ENCODE results near the gene DDAH1.

The DDAH1 gene

DNA sequence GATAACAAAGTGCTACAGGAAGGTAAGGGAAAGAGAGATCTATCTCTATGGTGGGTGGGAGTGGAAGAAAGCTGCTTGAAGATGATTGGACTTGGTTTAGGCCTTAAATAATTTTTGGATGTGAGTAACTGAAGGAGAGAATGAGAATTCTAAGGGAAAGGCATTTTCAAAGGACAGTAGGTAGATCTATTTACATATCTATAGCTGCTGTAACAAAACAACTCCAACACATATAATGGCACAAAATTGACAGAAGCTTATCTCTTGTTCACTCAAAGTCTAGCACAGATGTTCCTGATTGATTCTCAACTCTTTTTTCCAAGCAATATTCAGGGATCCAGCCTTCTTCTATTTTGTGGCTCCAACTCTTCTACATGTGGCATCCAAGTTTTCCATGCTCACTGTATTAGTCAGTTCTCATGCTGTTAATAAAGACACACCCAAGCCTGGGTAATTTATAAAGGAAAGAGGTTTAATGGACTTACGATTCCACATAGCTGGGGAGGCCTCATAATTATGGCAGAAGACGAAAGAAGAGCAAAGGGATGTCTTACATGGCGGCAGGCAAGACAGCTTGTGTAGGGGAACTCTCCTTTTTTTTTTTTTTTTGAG is 3.1 kb upstream of the DDAH1 start:
- no peak for DNase-seq

DNA sequence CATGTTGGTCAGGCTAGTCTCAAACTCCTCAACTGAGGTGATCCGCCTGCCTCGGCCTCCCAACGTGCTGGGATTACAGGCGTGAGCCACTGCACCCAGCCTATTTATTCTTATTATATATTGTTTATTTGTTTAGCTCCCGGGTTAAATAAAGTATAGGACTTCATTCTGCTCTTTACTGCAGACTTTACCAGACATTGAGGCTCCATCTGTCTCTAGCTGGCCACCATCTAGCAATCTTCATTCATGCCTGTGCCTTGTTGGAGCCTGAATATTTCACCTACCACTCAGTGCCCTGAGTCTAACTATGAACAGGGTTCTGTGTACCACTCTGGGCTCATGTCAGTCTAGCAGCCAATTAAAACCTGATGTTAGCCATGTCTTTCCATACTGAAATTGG is 2.1 kb upstream of the DDAH1 start:
- no peak for DNase-seq

DNA sequence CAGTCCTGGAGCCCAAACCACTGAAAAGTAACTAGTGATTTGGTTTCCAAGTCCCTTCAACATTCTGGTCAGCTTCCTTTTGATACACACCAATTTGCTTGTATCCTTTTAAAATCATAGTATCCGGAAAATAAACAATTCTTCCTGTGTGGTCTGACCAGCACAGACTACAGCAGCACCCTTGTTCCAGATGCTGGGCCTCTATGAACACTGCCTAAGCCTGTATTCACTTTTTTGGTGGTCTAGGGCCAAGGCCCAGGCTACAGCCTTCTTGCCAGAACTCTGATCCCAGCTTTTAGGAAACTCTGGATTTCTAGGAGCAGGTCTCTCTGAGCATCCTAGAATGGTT is 801 bp upstream of the DDAH1 start:
- DNase-seq: no peak

DNA sequence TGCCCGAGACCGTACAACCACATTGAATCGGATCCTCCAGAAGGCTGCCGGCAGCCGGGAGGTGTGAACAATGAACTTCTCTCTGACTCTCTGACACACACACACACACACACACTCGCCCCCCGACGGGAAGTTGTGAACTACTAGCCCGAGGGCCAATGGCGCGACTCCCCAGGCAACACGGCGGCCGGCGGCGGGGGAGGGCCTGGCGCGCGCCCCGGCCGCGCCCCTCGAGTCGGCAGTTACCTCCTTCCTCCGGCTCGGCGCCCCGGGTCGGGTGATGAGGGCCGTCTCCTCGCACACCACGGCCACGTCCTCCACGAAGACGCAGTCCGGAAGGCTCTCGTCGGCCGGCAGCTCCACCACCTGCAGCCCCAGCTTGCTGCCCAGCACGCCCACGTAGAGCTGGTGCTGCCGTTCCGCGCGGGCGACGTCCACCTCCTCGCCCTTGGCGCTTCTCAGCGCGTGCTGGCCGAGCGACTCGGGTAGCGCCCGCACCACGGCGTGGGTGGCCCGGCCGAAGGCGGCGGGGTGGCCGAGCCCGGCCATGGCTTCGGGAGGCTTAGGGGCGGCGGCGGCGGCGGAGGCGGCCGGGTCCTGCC is 361 bp downstream of the DDAH1 start:
- DNase-seq: no peak

DNA sequence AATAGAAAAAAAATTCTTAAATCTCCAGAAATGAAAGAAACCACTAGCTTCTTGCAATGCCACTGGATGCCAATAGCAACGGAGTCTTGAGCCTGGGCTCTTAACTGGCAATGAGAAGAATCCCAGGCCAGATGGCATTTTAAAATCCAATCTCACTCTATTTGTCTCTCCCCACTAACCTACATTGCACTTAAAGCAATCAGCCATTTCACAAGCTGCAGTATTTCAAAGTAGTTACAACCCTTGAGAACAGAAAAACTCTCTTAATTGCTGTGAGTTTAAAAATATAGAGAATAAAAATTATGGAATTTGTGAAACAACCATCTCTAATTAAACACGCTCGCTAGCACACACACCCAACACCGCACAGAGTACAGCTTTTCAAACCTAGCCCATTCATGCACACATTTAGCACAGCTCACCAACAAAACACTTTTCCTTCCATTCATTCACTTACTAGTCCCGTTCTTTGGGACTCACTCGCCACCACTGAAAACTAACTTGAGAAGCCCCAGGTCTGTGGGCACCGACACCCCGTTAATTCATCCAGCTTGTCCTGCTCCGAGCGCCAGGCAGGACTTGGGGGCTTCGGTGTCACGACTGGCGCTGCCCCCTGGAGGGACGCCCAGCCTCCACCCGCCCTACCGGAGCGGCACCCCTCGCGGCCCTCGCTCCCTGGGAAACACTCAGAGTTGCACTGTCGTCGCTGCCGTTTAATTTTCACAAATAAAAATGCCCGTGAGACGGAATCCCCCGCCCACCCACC is 1.0 kb downstream of the DDAH1 start:
- DNase-seq: no peak

DNA sequence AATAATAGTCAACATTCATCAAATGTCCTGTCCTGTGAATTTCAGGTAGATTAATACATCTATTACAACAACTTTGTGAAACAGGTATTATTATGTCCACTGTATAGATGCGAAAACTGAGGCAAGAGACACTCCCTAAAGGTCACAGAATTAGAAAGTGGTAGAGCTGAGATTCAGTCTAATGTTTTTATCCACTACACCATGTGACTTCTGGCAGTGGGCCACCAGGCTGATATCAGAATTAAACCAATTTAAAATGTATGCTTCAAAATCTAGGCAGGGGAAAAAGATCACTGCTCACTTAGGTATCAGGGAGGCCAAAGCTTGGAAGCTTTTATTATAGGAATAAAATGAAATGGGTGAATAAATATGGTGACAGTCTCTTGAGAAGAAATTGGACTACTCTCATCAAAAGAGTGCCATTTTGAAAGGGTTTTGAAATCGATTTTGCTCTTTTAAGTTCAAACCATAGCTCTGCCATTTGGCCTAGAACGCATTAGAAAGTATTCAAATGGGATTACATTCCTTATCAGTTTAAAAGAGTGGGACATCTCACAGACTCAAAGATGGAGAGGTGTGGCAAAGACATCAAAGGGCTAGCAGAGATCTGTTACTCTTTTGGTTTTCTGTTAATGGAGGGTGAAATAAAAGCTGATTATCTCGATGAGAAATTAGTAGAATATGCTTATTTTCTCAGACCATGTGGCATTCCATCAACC is 1.9 kb downstream of the DDAH1 start:
- no peak for DNase-seq

DNA sequence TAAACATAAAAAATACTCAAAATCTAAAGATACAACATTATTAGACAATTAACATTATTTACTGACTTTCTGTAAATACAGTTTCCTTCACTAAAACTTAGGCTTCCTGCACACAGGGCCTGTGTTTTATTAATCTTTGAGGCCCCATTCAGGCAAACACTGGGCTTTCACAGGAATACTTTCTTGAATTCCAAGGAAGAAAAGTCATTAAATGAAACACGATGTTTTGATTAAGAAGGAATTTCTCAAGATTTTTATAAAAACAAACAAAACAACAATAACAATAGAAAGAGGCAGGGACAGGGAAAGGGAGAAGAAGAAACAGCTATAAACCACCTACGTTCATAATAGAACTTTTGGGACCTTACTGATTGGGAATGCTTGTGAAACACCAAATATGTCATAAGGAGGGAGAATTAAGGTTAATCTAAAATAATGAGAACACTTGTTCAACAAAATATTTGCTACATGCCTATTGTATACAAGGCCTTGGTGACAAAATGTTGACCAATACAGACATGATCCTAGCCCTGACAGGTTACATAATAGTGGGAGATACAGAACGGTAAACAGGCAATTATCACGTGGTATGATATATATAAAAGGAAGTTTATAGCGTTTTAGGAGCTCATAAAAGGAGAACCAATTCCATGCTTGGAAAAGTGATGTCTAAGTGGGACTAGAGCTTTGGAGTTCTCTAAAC is 3.6 kb downstream of the DDAH1 start:
- no peak for DNase-seq

DNA sequence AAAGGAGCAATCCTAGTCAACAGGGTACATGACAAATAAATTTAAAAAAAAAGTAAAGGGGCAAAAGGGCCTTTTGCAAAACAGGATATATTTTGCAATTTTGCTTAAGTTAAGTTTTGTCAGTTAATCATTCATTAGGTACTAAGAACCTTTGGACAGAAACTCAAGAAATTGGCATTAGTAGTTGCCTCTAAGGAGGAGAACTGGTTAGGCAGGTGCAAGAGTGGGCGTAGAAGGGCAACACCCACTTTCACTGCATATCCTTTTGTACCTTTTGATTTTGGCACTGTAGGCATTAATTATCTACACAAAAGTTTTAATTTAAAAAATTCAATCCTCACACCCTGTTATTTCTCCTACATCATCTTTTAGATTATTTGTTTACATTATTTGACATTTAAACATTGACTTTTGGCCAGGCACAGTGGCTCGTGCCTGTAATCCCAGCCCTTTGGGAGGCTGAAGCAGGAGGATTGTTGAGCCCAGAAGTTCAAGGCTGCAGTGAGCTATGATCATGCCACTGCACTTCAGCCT is 4.3 kb downstream of the DDAH1 start:
- DNase-seq: no peak

DNA sequence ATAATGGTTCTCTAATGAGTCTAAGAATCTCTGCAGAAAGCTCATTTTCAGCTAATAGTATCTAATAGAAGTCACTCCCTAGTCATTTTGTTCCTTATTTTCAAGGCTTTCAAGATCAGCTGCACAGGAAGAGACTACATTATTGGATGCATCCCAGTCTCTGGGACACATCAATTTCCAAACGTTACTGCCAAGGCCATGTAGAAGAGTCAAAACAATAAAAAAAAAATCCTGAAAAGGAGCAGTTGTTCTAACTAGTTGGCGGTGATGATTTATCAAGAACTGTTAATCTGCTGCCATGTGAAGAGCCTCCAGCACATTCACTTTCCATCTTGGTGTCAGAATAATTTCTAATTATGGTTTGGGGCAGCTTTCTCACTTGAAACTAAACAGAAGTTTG is 5.7 kb downstream of the DDAH1 start:
- DNase-seq: no peak

DNA sequence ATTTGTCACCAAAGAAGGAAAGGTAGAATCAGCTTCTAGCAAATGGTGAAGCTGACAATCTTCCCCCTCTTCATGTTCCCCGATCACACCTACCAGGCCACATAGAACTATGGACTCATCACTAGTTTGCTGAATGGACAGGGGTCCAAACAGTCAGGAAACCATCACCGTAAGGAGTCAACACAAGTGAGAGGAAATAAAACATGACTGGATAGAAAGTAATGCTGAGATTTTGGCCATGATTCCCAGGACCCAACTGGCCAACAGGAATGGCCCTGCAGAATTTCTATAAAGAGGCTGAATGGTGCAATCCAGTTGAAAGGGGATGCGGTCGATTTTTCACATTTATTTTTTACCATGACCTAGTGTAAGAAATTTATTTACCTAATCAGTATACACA is 10.7 kb downstream of the DDAH1 start:
- DNase-seq: no peak

DNA sequence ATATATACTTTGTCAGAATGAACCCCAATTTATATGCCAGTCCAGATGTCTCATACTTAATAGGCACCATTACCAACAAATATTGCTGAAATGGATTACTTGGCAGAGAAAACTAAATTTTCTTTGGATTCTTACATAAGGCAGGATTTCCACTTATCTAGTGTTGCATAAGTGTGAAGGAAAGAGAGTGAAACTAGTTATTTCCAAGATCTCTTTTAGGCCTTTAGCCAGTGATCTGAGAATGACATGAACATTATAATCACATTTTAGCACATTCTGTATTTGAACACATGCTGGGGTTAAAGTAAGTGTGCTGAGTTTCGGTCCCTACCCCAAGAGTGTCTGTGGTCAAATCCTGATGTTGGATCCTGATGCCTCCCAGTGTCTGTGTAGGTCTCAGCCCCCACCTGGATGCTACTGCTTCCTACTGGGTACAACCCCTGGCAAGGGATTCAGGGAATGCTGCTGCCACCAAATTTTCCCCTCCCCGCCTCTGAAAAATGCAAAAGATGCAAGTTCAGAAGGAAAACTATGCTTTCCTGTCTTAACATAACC is 11.2 kb downstream of the DDAH1 start:
- DNase-seq: no peak

DNA sequence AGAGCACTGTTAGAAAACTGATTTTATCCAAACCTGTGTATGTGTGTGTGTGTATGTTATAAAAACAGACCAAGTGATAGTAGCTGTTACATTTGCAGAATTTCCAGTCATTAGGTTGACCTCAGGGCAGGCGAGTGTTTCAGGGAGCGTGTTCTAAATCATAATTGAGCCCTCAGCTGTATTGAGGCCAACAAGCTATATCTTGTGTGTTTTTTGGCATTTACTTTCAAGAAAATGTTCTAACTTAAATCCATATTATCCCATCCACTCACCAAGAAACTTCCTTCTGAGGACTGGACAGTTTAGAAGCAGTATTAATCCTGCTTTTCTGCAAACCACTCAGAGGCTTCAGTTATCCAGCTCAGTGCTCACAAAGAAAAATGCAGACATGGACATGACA is 12.0 kb downstream of the DDAH1 start:
- no peak for DNase-seq

DNA sequence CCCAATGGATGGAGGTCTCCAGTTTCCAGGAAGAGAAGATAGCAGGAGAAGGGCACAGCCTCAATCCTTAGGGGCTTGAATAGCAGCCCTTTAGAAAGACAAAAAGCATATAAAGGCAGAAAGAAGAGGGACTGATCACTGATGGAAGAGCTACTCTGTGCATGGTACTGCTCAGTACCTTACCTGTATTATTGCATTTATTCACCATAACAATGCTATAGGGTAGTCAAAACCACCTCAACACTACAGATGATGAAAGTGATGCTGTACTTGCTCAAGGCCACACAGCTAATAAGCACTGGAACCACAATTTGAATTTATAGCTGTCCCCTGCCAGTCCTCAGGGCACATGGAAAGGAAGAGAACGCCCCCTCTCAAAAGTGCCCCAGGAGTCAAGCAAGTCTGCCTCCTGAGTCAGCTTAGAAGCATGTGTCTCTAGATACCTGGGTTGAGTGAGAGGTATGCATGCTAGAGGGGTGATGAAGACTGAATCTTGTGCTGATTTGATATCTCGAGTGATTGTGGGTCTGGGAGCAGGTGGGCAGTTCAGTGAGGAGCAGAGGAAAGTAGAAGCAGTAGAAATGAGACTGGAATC is 13.6 kb downstream of the DDAH1 start:
- DNase-seq: no peak

DNA sequence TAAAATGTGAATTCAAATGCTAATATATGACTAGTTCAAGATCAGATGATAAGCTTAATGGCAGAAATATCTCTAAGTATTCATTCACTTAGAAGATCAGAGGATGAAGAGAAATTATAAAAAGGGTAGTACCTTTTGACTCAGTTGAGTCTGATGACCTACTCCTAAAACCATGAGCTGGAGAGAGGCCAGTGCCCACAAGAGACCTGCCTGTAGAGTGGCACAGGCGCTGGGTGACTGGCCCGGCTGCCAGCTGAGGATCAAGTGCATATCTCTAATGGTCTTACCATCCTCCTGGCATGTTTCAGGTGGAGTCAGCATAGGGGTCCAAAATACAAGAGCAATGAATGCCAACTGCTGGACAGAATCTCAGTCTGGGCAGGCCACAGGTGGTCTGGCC is 14.1 kb downstream of the DDAH1 start:
- DNase-seq: no peak

DNA sequence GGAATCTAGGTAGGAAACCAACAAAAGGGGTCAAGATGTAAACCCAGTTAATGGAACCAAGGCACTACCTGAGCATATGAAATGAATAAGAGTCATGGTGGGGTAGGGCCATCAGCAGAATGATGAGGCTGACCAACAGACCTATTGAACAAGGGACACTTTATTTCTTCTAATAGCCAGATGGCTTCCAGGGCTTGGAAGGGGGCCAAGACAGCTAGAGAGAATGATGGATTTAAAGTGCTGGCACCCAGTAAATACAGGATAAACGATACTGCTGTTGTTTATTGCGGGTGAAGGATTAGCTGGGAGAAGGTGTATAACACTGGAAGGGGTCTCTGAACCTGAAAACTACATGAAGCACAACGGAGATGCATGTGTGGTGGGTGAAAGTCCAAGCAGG is 15.6 kb downstream of the DDAH1 start:
- DNase-seq: no peak

DNA sequence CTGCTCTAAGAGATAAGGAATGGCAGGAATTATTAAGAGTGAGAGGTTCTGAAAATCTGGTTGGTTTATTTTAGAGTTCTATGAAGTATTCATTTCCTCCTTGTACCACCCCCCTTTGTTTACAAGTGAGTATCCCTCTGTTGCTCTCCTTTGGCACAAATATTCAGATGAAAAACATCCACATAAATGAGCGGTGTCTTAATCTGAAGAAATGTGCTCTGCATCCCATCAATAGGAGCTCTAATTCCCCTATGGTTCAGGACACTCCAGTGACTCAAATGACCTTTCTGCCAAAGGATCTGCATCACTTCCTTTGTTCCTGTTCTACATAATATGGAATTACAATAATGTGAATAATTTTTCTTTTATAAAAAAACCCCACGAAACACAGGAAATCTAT is 16.6 kb downstream of the DDAH1 start:
- DNase-seq: no peak

DNA sequence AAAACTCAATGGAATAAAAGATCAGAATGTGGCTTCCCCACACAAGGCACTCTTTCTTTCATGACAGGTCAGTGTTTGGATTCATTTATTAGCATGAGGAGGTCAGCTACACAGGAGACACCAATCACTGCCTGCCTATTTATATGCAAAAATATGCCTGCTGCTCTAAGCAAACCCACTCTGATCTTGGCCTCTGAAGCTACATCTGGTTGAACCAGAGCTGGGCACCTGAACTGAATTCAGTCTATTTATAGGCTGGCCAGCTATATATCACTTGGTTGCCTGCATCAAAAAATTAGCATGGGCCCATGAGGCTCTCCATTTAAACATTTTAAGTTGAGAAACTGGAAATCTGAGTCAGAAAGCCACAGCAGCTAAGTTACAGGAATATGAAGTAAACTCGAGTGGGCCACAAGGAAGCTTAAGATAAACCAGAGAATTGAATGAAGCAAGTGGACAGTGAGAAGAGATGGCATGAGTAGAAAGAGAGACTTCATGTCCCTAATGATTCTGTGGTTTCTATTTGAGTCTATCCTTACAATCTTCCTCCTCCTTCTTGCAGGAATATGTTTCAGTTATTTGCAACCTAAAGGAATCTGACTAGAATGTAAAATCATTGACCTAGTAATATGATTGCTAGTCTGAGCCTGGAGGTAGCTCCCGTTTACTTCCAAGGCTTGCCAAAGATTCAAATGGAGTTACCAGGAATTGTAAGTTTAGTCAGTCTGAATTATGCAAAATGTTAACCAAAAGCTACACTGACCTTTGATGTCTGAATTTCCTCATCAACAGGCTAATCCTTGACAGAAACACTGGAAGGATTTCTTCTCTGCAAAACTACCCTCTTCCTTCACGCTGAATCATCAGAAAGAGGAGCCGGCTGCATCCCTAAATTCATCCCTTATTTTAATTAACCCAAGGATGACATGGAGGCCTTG is 17.7 kb downstream of the DDAH1 start:
- no peak for DNase-seq

DNA sequence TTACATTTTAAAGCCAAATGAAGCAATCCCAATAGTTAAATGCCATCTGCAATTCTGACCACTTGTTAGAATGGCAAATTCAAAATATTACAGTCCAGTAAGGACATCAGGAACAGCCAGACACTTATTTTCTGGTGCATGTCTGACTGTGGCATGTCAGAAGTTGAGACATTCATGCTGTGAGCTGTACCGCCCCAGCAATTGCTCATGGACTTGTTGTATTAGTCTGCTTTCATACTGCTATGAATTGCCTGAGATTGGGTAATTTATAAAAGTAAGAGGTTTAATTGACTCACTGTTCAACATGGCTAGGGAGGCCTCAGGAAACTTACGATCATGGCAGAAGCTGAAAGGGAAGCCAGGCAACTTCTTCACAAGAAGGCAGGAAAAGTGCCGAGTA is 19.1 kb downstream of the DDAH1 start:
- no peak for DNase-seq

DNA sequence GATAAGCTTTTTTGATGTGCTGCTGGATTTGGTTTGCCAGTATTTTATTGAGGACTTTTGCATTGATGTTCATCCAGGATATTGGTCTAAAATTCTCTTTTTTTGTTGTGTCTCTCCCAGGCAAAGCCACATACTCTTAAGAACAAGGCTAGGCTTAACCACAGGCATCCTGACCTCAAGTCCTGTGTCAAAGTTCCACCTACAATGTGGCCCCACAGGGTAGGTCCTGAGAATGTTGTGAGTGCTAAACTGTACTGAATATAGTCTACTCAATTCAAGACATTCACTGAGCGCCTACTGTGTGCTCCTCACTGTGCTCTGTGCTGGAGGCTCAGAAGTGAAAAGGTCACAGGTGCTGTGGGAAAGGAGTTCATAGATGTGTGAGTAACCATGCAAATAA is 20.6 kb downstream of the DDAH1 start:
- no peak for DNase-seq

DNA sequence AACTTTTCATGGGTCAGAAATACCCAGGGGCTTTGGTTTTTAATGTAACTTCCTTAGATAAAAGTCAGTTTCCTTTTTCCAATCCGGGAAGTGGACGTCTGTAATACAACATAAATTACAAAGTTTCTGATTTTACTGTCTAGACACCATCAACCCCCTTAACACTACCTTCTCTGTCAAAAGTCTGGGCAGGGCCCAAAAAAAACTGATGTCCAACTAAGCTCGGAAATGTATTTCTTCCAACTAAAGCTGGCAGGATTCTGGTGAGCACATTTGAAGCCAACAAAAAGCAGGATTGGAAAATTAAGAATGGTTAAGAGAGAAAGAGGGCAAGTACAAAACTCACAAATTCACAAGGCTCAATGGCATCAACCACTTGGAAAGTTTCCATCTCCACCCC is 24.3 kb downstream of the DDAH1 start:
- no peak for DNase-seq

DNA sequence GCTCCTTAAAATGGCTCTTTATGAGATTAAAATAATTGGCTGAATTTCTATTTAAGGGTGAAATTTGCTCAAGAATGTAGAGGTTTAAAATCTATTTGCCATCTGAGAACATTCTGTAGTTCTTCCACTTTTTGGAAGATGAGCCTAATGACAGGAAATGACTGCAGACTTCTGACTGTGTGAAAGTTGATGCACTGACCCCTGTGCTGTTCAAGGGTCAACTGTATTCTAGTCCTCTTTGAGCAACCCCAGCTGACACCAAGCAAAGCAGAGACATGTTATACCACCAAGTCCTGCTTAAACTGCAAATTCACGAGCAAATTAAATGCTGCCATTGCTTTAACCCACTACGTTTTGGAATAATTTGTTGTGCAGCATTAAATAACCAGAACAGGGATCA is 26.6 kb downstream of the DDAH1 start:
- DNase-seq: no peak
